Hepatocyte (in vitro differentiated cells): ENCODE data around the gene CCL27. TPM values are rescaled to one million over a fixed set of nuclear protein-coding genes. Genes with fewer than 3 reads are reported as not detected.

Experiments
- DNase-seq: peaks from one replicate; pipeline ENCODE4 v3.0.0-alpha.2; 2016; ENCODE audit warnings: low spot score
- H2AFZ ChIP-seq: fragments of 200-600 bp; sonication (generic); 2 replicates; pipeline ENCODE4 v1.6.0; 2016; ENCODE audit warnings: antibody characterized with exemption, mild to moderate bottlenecking
- H3K27ac ChIP-seq: fragments of 200-600 bp; sonication (generic); 2 replicates; pipeline ENCODE4 v1.5.1; 2016; ENCODE audit warnings: mild to moderate bottlenecking
- H3K27me3 ChIP-seq: fragments of 200-600 bp; sonication (generic); 2 replicates; pipeline ENCODE4 v1.6.1; 2016
- H3K36me3 ChIP-seq: fragments of 200-600 bp; sonication (generic); replicated peaks from 2 replicates; pipeline ENCODE4 v1.5.1; 2016; ENCODE audit warnings: low read depth; ENCODE audit not compliant: insufficient read depth
- H3K4me1 ChIP-seq: fragments of 200-600 bp; sonication (generic); 2 replicates; pipeline ENCODE4 v1.5.1; 2016; ENCODE audit warnings: mild to moderate bottlenecking, moderate library complexity; ENCODE audit not compliant: insufficient read depth
- H3K4me2 ChIP-seq: fragments of 200-600 bp; sonication (generic); 2 replicates; pipeline ENCODE4 v1.6.0; 2016
- H3K4me3 ChIP-seq: fragments of 200-600 bp; sonication (generic); 2 replicates; pipeline ENCODE4 v1.5.1; 2016; ENCODE audit warnings: mild to moderate bottlenecking
- H3K79me2 ChIP-seq: fragments of 200-600 bp; sonication (generic); 2 replicates; pipeline ENCODE4 v1.6.0; 2017; ENCODE audit warnings: mild to moderate bottlenecking
- H3K9me2 ChIP-seq: fragments of 200-600 bp; sonication (generic); replicated peaks from 2 replicates; pipeline ENCODE4 v1.6.0; 2017; ENCODE audit warnings: mild to moderate bottlenecking; ENCODE audit not compliant: insufficient read depth
- H3K9me3 ChIP-seq: fragments of 200-600 bp; sonication (generic); 2 replicates; pipeline ENCODE4 v1.5.1; 2016; ENCODE audit warnings: low read depth, mild to moderate bottlenecking
- H4K20me1 ChIP-seq: fragments of 200-600 bp; sonication (generic); 2 replicates; pipeline ENCODE4 v1.6.0; 2016; ENCODE audit warnings: mild to moderate bottlenecking; ENCODE audit not compliant: insufficient read depth, poor library complexity, severe bottlenecking
- EZH2 ChIP-seq: fragments of 200-600 bp; sonication (generic); IDR thresholded peaks from 2 replicates; pipeline ENCODE4 v1.6.1; 2016; ENCODE audit warnings: antibody characterized with exemption, mild to moderate bottlenecking, borderline replicate concordance
- EZH2phosphoT487 ChIP-seq: fragments of 200-600 bp; sonication (generic); IDR thresholded peaks from one replicate; pipeline ENCODE4 v1.6.1; 2018; ENCODE audit warnings: antibody characterized with exemption, mild to moderate bottlenecking, low read depth, moderate library complexity; ENCODE audit not compliant: unreplicated experiment, severe bottlenecking
- WGBS: methylation state at CpG from one replicate; pipeline ENCODE4 v1.1.6; 2016; ENCODE audit warnings: low lambda C conversion rate; ENCODE audit errors: missing lambda C conversion rate; 5-methylcytosine and 5-hydroxymethylcytosine counted together
- polyA plus RNA-seq: library from polyadenylated mRNA; unstranded; fragments of >200 nt; fragmentation: Nextera tagmentation; extraction: Ambion mirVana; gene quantifications from 2 replicates; pipeline ENCODE4 v1.2.1, GENCODE V29; 2016
- total RNA-seq: library from RNA; depleted of rRNA; stranded (reverse); fragments of >200 nt; gene quantifications from 2 replicates; pipeline ENCODE4 v1.2.3, GENCODE V29; 2014
- TF ChIP-seq, protein P1 (sequence below): fragments of 200-600 bp; sonication (generic); IDR thresholded peaks from 2 replicates; pipeline ENCODE4 v1.5.1; 2016; ENCODE audit warnings: antibody characterized with exemption, mild to moderate bottlenecking; ENCODE audit not compliant: poor library complexity

CCL27 gene
- total and polyA plus RNA-seq, 2 experiments from 2014 or later = not detected

- Histone ChIP-seq H4K20me1 (no peaks in the 10 kb centered on the region), H3K9me3 (no peaks in the 10 kb centered on the region), H3K4me1 (no peaks in the 10 kb centered on the region), H3K36me3 (no peaks in the 10 kb centered on the region), H3K4me3 (no peak overlapping the region), H3K9me2 (no peaks in the 10 kb centered on the region), H3K79me2 (no peaks in the 10 kb centered on the region), H3K27me3 (no peaks in the 10 kb centered on the region), H2AFZ (no peak overlapping the region), H3K4me2 (no peak overlapping the region), H3K27ac (no peak overlapping the region)
- TF ChIP-seq EZH2 (no peak), EZH2phosphoT487 (no peak)
- TF ChIP-seq, protein P1, sequence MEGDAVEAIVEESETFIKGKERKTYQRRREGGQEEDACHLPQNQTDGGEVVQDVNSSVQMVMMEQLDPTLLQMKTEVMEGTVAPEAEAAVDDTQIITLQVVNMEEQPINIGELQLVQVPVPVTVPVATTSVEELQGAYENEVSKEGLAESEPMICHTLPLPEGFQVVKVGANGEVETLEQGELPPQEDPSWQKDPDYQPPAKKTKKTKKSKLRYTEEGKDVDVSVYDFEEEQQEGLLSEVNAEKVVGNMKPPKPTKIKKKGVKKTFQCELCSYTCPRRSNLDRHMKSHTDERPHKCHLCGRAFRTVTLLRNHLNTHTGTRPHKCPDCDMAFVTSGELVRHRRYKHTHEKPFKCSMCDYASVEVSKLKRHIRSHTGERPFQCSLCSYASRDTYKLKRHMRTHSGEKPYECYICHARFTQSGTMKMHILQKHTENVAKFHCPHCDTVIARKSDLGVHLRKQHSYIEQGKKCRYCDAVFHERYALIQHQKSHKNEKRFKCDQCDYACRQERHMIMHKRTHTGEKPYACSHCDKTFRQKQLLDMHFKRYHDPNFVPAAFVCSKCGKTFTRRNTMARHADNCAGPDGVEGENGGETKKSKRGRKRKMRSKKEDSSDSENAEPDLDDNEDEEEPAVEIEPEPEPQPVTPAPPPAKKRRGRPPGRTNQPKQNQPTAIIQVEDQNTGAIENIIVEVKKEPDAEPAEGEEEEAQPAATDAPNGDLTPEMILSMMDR = no peak
- 86% methylated on average over 4 of the region's 4 CpGs for WGBS
- no peak for DNase-seq
Measured at GRCh38 chr9:34689116-34689470, 26.6 kb upstream of the CCL27 start.

DNA sequence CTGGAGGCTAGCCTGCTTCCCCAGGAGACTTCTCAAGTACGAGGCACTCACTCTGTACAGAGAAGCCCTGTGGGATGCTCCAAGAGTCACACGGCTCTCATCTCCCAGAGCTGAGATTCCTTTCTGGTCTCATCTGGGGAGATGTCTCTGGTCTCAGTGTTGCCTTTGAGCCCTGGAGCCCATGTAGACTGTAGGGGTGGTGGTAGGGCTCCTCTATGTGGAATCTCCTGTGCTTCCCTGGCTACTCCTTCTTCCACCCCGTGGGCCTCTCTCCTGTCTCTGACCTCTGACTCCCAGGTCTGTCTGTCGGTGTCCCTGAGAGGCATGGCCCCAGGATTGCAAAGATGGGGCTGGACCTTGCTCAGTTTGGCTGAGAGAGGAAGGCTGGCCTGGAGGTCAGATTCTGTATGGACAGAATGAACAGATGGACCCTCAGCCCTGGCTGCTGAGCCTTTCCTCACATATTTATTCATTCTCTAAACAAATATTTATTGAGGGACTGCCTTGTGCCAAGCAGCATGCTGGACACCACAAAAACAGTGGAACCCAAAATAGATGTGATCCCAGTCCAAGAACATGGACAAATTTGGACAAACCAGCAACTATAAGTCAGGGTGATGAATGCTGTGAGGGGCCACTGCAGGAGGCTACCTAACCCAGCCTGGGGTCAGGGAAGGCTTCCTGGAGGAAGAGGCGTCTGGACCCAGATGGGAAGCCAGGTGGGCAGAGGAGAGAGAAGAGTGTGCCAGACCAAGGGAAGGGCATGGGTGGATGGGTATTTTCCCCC is 26.1 kb upstream of the CCL27 start:
- no peak overlapping the region for H2AFZ ChIP-seq
- no peak for TF ChIP-seq EZH2
- TF ChIP-seq, protein P1 = no peak
- TF ChIP-seq EZH2phosphoT487 = no peak
- H3K9me2 ChIP-seq = no peaks in the 10 kb centered on the region
- WGBS = 80% methylated on average over 5 of the region's 5 CpGs
- no peaks in the 10 kb centered on the region for H3K27me3 ChIP-seq
- H3K4me1 ChIP-seq = no peaks in the 10 kb centered on the region
- no peaks in the 10 kb centered on the region for H4K20me1 ChIP-seq
- H3K4me3 ChIP-seq = no peak overlapping the region
- no peaks in the 10 kb centered on the region for H3K9me3 ChIP-seq
- H3K27ac ChIP-seq = no peak overlapping the region
- no peaks in the 10 kb centered on the region for H3K79me2 ChIP-seq
- no peaks in the 10 kb centered on the region for H3K36me3 ChIP-seq
- no peak for DNase-seq
- H3K4me2 ChIP-seq = no peak overlapping the region

- no peak for DNase-seq
- TF ChIP-seq EZH2 (no peak), EZH2phosphoT487 (no peak)
- TF ChIP-seq, protein P1 = no peak
- Histone ChIP-seq H2AFZ (no peak overlapping the region), H3K36me3 (no peaks in the 10 kb centered on the region), H4K20me1 (no peaks in the 10 kb centered on the region), H3K79me2 (no peaks in the 10 kb centered on the region), H3K9me3 (no peaks in the 10 kb centered on the region), H3K4me1 (no peaks in the 10 kb centered on the region), H3K4me2 (no peak overlapping the region), H3K27me3 (no peaks in the 10 kb centered on the region), H3K9me2 (no peaks in the 10 kb centered on the region), H3K27ac (no peak overlapping the region), H3K4me3 (no peak overlapping the region)
- WGBS = 92% methylated on average over 10 of the region's 10 CpGs
Measured at GRCh38 chr9:34687276-34688030, 25.0 kb upstream of the CCL27 start.
